OCI-LY3 (cell line): ENCODE results near the gene RNF187.

ENCODE experiments used
- EZH2phosphoT487 ChIP-seq: fragments of 200-600 bp; shearing (Covaris generic); IDR thresholded peaks from 2 replicates; pipeline ENCODE4 v1.6.1; 2018; ENCODE audit warnings: antibody characterized with exemption, mixed run types, low read depth
- TF ChIP-seq, protein P1 (sequence below): fragments of 200-600, 300-600 bp; sonication (generic); IDR thresholded peaks from 2 replicates; pipeline ENCODE4 v1.5.1; 2014; ENCODE audit warnings: antibody characterized with exemption, low read length, low read depth

- TF ChIP-seq, protein P1, sequence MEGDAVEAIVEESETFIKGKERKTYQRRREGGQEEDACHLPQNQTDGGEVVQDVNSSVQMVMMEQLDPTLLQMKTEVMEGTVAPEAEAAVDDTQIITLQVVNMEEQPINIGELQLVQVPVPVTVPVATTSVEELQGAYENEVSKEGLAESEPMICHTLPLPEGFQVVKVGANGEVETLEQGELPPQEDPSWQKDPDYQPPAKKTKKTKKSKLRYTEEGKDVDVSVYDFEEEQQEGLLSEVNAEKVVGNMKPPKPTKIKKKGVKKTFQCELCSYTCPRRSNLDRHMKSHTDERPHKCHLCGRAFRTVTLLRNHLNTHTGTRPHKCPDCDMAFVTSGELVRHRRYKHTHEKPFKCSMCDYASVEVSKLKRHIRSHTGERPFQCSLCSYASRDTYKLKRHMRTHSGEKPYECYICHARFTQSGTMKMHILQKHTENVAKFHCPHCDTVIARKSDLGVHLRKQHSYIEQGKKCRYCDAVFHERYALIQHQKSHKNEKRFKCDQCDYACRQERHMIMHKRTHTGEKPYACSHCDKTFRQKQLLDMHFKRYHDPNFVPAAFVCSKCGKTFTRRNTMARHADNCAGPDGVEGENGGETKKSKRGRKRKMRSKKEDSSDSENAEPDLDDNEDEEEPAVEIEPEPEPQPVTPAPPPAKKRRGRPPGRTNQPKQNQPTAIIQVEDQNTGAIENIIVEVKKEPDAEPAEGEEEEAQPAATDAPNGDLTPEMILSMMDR: no peak
- TF ChIP-seq EZH2phosphoT487: no peak
These were observed 15.3 kb downstream of the RNF187 start for GRCh38 chr1:228502522-228502921.
